H1 (cell line): Measurements from ENCODE around the gene TSPAN5. TPM values are rescaled to one million over a fixed set of nuclear protein-coding genes. Genes with fewer than 3 reads are reported as not detected.

Experiments
- ASH2L ChIP-seq: fragments of 200-600, 300-600 bp; sonication (generic); IDR thresholded peaks from one replicate; pipeline ENCODE4 v1.7.1; 2017; ENCODE audit warnings: low read length
- ATF2 ChIP-seq: IDR thresholded peaks from 2 replicates; pipeline ENCODE4 v1.6.1; 2012; ENCODE audit warnings: low read length, inconsistent platforms
- ATF3 ChIP-seq: IDR thresholded peaks from 2 replicates; pipeline ENCODE4 v1.6.1; 2011; ENCODE audit warnings: low read depth, mild to moderate bottlenecking, low read length; ENCODE audit not compliant: insufficient read depth
- CHD7 ChIP-seq: fragments of 300-600 bp; sonication (generic); IDR thresholded peaks from 2 replicates; pipeline ENCODE4 v1.7.1; 2012; ENCODE audit warnings: low read length, moderate library complexity, mild to moderate bottlenecking, inconsistent platforms; ENCODE audit not compliant: insufficient replicate concordance
- GABPA ChIP-seq: IDR thresholded peaks from 2 replicates; pipeline ENCODE4 v1.6.1; 2011; ENCODE audit warnings: mild to moderate bottlenecking, low read length, moderate library complexity, borderline replicate concordance; ENCODE audit not compliant: insufficient read depth
- RNF2 ChIP-seq: fragments of 200-900, 300-1000 bp; sonication (generic); IDR thresholded peaks from 2 replicates; pipeline ENCODE4 v1.7.1; 2016; ENCODE audit warnings: borderline replicate concordance, low read depth, mild to moderate bottlenecking, antibody characterized with exemption, low read length; ENCODE audit not compliant: poor library complexity, severe bottlenecking; ENCODE audit errors: missing control alignments
- SUZ12 ChIP-seq: fragments of 200-600 bp; sonication (generic); IDR thresholded peaks from 2 replicates; pipeline ENCODE4 v1.6.1; 2012; ENCODE audit warnings: mild to moderate bottlenecking, inconsistent platforms, low read length, moderate library complexity, mixed read lengths
- polyA plus RNA-seq, 7 experiments: library from polyadenylated mRNA; depleted of rRNA in 3 of 7; stranded (reverse) in 5 of 7; unstranded in 2 of 7; fragments of >200 nt in 5 of 7; fragments of 200-250 nt in 2 of 7; gene quantifications; 1 replicate in 5 of 7; 2 replicates in 1 of 7; 4 replicates in 1 of 7; pipeline versions ENCODE4 v1.2.1 to v1.2.3, GENCODE V29; 2011 to 2013; ENCODE audit warnings: missing spikeins in 2 of 7, mixed read lengths in 2 of 7
- total RNA-seq: library from RNA; stranded (reverse); fragmentation: NEBNext Ultra II Directional; extraction: Animal tissue kit (Norgen Biotek cat#: 25700); gene quantifications from 2 replicates; pipeline ENCODE4 v1.2.1, GENCODE V29; 2021

TSPAN5 gene
- total and polyA plus RNA-seq, 2 of the 8 experiments (the other 6 are each of a cell fraction or from before 2014, with no cell fraction given) = 17.6 to 21.2 TPM

GRCh38 chr4:98516042-98516440 is 142.4 kb downstream of the TSPAN5 start (continued):
- TF ChIP-seq CHD7 (no peak), ATF2 (no peak), ASH2L (no peak), ATF3 (no peak), RNF2 (no peak), SUZ12 (no peak), GABPA (no peak)
